Brain pericyte (primary cell): ENCODE data around the gene GDF7.

ENCODE experiments used
- DNase-seq: peaks from one replicate; pipeline ENCODE4 v3.0.0-alpha.2; 2012; ENCODE audit warnings: low read depth, low spot score

The GDF7 gene

GRCh38 chr2:20666304-20667150, at the start of gene GDF7:
Gene GDF7, plus strand, starts transcription at chr2:20667144. Its CDS starts 96 bp downstream, at chr2:20667240.
- no peak for DNase-seq

GRCh38 chr2:20617892-20618467, 49.0 kb upstream of the GDF7 start:
- peak; percentile 98 for DNase-seq

DNA sequence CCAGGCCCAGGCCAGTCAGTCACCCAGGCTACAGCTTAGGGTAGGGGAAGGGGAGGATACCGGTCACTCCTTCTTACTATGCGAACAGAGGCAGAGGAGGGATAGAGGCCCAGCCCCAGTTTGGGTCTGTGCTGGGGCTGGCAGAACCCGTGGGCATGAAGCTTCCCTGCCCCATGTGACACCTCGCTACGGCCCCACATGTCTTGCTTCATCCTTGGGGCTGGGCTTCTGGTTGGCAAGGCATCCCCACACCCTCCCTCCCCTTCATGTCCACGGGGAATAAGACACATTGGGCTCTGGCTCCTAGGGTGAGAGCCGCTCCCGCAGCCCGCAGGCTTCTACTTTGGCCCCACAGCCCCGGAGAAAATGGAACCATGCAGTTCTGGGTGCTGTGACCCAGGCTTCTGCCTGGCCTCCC, 48.5 kb upstream of the GDF7 start:
- DNase-seq: no peak

DNA sequence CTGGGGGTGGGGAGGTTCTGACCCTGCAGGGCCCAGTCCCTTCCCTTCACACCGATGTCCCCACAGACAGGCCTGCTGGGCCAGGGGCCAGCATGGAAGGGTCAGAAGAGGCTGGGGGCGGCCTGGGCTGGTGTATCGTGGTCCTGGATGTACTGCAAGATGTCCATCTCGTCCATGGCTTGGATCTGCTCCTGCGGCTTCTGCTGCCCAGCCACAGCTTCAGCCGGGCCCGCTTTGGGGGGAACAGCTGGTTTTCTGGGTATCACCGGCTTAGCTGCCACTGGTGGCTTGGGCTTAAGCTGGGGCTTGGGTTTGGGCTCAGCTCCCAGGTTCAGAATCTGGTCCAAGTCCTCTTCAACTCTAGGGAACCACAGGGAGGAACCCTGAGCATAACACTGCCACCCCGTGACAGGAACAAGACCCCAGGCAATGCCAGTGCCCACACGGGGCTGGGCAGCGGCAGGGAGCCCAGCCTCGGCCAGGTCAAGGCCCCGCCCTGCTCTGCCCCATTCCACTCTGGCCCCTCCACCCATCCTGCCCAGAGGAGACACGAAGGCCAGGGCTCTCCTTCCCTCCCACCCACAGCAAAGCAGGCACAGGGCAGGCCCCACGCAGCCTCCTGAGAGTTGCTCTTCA, 47.9 kb upstream of the GDF7 start:
- DNase-seq: no peak

DNA sequence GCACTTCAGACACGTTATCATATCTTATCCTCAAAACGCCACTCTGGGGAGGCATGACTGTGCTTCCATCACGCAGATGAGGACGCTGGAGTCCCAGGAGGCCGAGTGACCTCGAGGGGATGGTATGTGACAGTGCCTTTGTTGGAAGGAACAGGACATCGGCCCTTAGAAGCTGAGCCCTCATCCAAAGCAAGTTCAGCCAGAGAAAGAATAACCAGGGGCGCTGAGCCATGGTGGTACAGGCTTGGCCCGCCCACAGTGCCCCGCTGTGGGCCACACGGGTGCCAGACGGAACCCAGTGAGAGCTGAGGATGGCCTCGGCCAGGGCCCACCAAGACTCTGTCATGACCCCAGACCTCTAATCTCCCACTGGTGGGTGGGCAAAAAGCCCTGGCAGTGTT, 47.3 kb upstream of the GDF7 start:
- no peak for DNase-seq

GRCh38 chr2:20620271-20620681, 46.7 kb upstream of the GDF7 start:
- DNase-seq: no peak

GRCh38 chr2:20620696-20621365, 46.1 kb upstream of the GDF7 start:
- DNase-seq: no peak

DNA sequence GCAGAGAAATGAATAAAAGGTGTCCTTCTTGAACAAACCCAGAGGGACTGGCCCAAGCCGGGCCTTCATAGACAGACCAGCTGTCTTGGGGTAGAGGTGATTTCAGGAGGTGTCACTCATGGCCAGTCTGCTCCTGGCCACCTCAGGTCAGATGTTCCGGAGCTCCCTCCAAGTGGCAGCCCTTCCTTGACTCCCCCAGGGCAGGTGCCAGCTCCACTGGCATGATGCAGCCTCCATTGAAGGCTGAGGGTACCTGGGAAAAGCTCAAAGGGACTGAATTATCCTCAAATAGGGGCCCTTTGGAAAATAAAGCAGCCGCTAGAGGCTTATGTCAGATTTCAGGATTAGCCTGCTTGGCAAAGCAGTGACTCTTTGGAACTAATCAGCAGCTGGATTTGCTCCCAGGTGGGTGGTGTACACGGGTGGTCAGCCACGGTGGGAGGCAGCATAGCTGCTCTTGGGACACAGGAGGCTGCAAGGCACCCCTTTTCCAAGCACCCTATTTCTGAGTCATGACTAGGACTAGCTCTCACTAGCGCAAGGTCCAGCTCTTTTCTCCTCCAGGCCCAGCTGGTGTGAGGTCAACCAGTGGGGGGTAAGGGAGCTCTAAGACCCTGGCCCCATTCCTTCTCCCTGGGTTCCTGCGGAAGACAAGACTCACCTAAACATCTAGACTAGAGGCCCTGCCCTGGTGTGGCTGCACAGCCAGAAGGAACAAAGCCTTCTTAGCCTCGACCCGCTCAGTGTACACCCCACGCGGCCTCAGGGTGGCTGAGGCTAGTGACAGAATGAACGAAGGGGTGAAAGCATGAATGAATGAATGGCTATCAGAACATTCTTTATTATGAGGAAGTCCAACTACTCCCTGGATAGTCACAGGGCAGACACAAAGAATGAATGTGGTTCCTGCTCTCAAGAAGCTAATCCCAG, 45.3 kb upstream of the GDF7 start:
- no peak for DNase-seq

DNA sequence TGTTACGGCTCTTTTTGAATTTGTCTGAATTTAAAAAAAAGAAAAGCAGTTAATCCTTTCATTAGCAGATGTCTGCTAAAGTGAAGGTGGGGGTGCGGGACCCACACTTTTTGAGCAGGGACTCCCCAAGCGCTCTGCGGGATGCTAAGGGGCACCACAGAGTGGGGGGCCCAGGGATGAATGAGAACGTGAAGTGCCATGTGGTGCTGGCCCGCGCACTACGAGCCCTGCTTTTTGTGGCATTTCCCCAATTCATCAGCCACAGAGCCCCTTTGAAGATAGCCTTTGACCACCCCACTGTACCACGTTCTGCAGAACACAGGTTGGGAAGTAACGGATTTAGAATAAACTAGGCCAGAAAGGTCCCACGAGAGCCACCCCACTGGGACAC, 44.7 kb upstream of the GDF7 start:
- DNase-seq: no peak

DNA sequence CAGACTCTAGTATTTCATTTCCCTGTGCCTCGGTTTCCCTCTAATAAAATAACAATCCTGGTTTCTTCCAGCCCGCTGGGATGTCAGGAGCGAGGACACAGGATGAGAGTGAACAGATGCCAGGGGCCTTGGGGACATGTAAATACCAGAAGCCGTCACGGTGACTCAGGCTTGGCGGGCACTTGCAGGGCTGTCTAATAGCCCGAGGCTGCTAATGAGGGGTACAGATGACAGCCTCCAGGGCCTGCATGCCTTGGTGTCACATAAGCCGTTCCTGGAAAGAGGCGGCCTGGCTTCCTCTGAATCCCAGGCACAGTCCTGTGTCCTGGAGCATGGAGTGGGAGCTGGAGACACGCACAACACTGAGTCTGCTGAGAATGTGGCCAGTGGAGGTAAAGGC, 44.2 kb upstream of the GDF7 start:
- DNase-seq: no peak

DNA sequence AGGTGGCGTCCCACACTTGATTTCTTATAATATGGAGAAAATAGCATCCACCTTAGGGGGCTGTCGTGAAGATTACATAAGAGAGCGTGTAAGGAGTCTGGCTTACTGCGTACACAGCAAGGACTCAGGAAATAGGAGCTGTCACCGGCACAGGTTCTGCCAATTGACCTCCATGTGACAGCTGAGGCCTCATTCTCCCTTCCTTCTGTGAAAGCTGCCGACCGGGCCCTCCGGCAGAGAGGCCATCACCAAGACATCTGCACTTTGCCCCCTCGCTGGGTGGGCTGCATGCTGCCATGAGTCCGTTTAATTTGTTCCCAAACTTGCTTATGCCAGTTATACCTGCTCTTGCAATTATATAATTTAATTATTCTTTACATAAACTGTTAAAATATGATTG, 43.7 kb upstream of the GDF7 start:
- no peak for DNase-seq

GRCh38 chr2:20623741-20624155, 43.2 kb upstream of the GDF7 start:
- no peak for DNase-seq

DNA sequence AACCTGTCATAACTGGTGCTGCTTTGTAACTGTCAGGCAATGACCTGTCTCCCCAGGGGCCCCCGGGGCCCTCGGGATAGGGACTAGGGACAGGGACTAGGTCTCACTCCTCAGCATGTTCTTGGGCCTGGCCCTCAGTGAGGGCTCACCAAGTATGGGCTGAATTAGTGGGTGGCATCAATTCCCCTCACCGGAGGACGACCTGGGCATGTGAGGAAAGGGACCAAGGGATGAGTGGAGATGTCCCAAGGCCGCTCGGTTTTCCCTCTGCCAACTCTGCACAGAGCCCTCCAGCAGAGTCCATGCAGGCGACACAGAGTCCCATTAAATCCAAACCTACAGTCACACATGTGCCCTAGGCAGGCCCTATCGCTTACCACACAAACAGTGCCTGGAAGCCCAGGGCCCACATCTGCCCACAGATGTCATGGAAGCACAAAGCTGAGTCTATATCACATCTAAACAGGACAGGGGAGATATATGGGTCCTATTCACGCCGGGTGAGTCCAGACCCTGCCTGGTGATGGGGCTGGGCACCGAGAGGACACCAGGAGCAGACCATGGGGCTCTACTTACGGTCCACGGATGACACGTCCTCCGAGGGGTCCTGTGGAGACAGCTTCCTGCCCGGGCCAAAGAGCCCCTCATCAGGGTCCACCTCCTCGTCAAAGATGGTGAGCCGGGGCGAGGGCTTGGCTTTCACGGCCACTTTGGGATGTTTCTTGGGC, 42.6 kb upstream of the GDF7 start:
- no peak for DNase-seq

DNA sequence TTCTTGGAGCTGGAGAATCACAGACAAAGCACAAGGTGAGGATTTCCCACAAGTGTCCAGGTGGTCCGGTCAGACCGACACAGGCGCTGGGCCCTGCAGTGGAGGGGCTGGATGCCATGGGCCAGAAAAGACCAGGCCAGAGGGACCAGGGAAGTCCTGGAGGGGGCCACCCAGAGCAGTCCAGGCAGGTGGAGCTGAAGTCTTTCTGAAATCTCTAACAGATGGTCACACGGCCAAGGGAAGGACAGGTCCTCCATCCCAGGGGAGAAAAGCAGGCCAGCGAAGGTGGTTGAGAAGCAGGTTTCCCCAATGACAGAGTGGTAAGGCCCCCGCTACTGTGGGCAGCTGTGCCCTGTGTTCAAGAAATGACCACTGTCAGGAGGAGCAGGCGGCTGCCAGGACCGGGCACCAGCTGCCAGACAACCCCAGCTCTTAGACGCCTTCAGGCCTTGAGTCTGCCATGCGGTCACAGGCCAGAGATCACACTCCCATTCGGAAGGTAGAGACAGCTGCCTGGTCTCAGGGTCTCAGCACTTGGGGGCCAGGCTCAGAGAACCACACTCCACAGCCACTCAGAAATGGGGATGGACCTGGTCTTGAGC, 42.0 kb upstream of the GDF7 start:
- no peak for DNase-seq

- peak; percentile 83 for DNase-seq
Observed at GRCh38 chr2:20625491-20626391, 41.2 kb upstream of the GDF7 start.

- DNase-seq: no peak
Observed at GRCh38 chr2:20626392-20626697, 40.6 kb upstream of the GDF7 start.

DNA sequence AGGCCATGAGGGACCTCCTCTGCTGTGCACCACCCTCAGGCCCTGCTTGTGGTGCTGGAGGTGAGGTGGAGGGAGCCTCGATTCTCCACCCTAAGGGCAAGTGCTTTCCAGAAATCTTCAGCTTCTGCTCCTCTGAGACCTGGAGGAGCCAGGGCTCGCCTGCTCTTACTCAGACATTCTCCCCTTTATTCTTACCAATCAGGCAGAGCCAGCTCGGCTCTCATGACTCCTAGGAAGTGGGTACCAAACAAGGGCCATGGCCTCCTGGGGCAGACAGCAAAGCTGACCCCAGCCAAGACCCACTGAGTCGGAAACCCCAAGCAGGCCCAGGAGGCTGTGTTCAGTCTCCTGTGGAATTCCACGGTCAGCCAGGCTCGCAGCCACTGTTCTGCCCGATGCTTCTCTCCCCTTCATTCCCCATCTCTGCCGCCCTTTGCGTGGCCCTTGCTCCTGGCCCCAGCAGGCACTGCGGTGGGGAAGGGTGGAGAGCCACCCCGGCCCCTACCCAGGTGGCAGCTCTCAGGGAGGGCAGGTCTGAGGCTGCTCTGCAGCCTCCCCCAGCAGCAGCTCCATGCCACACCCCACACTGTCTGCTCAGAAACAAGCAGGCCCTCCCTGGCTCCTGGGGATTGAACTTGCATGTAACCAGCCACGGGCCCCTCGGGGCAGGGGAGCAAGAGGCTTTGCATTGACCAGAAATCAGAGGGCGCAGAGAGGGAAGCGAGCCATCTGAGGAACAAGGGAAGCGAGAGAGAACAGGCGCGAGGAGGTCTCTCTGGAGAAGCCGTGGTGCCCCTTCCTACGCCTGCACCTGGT, 40.0 kb upstream of the GDF7 start:
- DNase-seq: no peak

DNA sequence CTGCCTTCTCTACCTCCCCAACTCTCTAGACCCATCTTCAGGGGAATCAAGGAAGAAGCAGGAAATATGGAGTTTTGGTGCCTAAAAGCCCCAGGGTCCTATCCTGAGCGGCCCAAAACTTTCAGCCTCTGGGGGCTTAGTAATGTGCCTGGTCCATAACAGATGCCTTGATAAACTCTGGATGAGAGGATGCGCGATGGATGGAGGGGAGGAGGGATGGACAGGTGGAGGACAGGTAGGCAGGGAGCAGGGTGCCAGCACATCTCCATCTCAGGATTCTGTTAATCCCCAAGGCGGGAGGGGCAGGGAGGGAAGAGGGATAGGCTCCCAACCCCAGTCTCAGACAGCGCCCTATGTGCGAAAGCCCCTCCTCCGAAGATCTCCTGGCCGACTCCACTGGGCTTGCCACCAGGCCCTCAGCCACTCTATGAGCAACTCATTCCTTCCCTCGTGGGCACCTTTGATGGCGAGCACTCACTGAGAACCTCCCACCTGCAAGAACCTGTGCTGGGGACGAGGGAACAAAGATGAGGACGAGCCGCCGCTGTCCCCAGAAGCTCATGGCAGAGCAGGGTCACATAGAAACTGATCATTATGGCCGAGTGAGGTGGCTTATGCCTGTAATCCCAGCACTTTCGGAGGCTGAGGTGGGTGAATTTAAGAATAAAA, 39.1 kb upstream of the GDF7 start:
- DNase-seq: no peak
